Measurements from ENCODE around the gene MTMR10.

GRCh38 chr15:31032961-31033371 is 41.5 kb upstream of the MTMR10 start:
- TF ChIP-seq POLR2A (IDR thresholded peaks at IDR 0.05; ENCODE audit: low read length): no peak
- no peak for TF ChIP-seq GATA1 (IDR thresholded peaks at IDR 0.05; ENCODE audit: low read depth, low read length)

Measured in erythroblast (primary cell).